NCI-H1092 treated with DMSO at 0.1 percent for 48 hours (cell line): Measurements from ENCODE around the gene APP.

ENCODE experiments used
- DNase-seq: peaks from one replicate; lab custom pipeline; 2025; lab: John Stamatoyannopoulos, UW

The APP gene

DNA sequence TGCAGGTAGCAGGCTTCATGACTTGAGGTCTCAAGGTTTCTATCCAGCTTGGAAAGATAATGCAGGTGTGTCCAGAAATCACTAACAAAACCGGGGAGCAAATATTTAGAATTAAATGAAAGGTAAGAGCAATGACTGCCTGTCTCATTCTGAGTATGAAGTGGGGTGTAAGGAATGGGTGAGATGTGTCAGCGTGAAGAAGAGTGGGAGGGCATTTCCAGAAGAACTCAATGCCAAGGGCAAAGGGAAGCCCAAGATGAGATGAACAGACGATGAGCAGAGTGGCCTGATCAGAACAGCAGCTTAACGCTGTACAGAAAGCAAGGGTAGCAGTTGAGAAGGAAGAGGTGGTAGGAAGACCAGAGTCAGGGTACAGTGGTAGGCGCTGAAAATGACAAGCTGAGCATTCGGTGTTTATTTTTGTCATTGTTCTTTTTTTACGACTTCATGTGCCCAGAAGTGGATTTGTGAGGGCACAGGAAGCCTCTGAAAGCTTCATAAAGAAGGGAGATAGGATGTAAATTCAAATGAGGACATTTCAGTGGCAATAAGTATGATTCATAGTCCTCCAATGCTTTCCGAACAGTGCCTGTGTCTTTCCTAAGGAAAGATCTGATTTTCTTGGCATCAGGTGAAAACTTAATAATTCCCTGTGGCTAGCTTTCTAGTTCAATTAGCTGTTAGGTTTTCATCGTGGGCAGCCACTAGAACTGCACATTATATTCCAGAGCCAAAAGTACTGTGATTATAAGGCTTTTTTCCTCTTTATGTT lies 190.5 kb downstream of the APP start:
- DNase-seq, result no peak

DNA sequence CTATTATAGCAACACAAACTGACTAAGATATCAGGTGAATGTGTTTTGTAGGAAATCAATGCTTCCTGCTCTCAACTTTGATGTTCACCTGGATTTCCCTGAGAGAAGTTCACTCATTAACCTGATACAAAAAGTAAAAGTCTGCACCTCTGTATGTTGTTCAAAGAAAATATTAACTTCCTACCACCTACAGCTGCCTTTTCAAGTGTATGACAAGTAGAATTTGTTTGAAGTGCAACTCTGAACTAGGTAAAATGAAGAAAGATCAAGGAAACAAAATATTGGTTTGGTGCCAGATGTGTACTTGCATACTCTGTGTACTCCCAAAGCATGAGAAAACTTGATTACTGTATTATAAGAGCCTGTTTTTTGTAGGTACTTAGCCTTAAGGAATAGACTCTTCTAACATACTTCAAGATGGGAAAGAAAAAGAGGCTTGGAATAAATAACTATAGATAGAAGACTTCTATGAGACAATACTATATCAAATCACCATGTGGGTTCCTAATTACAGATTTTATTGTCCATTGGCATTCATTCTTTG lies 193.4 kb downstream of the APP start:
- no peak for DNase-seq

DNA sequence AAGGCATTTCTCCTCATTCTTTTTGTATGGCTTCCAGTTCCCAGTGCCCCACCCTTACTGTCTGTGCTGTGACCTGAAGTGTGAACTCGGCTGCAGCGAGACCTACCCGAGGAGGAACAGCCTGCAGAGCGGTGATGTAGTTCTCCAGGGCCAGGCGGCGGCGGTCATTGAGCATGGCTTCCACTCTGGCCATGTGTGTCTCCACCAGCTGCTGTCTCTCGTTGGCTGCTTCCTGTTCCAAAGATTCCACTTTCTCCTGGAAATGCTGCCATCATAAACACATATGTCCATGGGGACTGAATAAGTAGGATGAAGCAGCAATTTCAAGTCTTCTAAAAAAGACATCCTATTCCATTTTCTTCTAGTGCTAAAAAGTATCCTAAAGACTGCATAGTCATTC lies 195.6 kb downstream of the APP start:
- no peak for DNase-seq

DNA sequence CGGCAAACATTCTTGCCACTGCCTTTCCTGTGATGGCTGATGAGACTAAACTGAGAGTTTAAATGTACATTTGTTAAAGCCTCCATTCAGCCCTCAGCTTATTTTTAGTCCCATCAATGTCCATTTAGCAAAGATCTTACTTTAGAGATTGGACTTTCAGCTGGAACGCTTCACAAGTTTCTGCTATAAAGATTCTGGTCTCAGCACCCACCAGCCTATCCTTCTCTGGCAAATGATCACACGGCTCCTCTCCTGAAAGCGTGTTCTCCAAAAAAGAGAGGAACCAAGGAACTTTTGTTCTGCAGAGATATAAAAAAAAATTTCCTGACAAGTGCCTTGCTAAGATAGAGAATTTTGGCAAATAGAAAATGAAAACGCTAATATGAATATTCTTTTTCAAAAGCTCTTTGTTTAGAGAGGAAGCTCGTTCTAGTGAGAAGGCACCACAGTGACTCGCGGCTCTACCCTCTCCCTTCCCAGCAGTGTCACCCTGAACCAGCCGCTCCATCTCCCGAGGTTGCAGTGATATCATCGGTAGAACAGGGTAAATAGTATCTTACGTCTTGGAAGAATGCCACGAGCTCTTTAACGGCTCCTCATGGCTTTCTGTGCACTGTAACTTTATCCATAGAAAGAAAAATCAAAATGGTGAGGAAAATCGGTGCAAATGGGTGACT lies 200.2 kb downstream of the APP start:
- DNase-seq, result no peak

DNA sequence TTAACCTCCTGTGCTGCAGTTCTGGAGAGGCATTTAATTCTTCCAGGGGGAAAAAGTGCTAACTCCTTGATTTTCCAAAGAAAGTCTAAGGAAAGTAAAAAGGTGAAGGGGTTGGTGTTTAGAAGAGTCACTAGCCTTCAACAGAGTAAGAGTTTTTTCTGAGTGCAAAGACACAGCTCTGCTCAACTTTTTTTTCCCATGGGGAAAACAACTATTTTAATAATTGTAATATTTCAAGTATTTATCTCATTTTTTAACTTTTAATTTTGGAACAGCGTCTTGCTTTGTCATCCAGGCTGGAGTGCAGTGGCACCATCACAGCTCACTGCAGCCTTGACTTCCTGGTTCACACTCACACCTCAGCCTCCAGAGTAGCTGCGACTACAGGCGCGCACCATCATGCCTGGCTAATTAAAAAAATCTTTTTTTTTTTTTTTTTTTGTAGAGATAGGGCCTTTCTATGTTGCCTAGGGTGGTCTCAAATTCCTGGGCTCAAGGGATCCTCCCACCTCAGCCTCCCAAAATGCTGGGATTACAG lies 202.6 kb downstream of the APP start:
- DNase-seq, result no peak

DNA sequence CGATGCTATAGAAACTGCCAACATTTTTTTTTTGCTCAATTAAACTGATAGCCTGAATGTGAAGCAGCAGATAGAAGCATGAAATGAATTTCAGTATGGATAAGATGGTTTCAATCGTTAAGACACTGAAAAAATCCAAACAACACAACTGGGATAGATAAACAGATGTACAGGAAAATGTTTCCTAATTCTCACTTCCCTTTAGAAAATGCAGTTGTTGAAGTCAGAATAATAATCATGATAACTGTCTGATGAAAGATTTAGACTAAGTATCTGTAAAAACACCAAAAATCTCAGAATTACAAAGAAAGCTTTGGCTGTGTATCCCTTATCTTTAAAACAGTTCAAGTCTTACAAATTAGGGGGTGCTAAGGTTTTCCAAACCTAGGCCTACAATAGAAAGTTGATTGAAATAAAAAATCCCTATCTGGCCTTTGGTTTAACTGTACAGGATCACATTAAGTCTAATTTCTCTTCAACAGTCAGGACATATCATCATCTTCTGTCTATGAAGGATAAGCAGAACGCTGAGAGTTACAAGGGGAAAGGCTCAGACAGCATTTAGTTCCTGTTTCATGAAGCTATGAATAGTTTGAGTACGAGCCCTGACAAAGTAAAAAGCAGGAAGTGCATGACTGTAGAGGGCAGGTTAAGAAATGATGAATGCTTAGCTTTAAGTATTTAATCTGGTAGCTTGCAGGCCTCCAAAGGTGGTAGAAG lies 203.2 kb downstream of the APP start:
- no peak for DNase-seq

DNA sequence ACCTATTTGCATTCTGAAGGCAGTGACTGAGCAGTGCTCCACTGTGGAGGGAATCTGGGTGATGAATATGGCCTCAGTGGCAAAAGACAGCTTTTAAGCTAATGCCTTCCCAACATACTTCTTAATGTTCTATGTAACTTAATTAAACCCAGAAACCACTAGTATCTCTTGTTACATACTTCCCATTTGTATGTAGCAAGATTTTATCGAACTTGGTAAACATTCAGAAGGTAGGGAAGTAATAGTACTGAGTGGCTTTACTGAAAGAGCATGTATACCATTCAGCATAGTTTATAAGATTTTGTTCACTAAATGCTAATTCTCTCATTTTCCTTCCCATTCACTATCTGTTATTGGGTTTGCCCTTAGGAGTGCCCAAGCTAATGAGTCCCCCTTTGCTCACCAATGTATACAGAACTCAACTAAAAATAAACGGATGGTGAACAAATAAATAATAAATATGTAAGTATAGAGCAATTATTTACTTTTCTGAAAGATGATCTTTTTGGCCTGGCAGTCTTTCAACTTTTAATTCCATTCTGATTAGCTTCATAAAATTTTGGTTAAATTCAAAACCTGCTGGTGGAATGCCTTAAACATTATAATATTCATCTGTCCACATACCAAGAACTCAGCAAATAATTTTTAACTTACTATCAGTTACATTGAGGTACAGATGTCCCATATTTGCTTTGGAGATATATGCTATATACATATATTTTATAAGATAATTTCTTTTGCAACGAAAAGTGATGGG lies 204.4 kb downstream of the APP start:
- DNase-seq, result no peak

DNA sequence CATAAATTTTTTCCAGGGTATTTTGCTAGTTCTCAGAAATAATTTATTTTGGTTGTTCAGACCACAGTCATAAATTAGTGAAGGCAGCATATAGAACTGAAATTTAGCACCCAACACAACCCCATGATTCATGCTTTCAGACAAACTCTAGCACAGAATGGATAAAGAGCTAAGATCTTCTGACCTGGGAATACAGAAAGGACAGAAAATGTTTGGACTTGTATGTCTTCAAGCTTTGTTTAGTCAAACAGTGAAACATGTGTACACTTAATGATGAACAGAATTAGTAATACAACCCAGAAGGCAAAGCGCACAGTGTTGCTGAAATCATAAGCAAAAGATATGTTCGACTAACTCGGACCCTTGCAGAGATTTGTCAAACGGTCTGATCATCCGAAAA lies 205.6 kb downstream of the APP start:
- DNase-seq, result no peak

DNA sequence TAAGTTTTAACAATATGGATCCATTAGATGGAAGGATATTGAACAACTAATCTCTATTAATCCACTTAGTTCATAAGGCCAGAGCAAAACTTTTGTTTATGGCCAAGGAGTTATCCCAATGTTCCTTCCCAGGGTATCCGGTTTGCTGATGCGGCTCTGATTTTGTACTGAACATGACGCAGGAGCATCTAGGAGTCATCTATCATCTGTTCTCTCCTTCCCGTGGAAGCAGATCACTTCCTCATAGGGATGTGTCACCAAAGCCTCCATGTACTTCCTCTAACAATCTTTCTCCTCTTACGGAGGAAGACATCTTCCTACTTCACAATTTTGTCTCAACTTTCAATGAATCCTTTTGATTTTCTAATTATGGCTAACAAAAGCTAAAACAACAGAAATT lies 206.6 kb downstream of the APP start:
- DNase-seq, result no peak

DNA sequence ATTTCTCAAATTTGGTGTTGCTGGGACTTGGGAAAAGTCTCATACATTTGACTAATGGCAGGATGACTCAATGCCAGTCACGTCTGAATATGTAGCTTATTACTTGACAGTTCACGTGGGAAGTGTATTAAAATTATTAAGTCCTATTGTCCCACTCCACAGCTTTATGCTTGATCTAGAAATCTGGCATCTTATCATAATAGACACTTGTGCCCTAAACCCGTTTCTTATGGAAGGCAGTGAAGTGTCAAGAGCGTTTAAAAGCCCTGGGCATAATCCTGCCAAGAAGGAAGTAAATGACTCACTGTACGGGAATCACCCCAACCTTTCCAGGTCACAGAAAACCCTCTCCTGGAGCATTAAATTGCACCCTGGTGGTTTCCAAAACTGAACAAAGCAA lies 207.4 kb downstream of the APP start:
- DNase-seq, result no peak

DNA sequence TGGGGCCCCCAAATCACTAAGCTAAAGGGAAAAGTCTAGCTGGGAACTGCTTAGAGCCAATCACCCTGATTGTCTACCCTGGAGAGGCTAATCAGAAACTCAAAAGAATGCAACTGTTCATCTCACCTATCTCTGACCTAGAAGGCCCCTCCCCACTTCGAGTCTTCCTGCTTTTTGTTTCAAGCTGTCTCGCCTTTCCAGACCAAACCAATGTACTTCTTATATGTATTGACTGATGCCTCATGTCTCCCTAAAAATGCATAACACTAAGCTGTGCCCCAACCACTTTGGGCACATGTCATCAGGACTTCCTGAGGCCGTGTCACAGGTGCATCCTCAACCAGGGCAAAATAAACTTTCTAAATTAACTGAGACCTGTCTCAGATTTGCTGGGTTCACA lies 209.5 kb downstream of the APP start:
- DNase-seq, result no peak

DNA sequence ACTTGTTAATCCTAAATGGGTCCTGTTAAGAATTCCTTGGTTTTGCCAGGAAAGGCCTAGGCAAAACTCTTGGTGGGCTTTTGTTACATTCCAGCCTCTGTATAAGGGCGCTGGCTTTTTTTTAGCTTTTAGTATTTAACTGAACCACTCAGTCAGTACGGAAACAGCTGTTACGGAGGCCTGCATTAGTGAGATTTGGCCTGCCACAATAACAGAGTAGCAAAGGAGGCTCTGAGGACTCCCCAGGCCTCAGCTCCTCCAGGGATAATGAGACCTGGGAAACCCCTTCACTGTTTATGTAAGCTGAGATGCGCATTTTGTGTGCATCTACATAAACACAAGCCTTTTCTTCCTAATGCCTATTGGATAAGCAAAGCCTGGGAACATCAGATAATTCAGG lies 210.2 kb downstream of the APP start:
- DNase-seq, result no peak

DNA sequence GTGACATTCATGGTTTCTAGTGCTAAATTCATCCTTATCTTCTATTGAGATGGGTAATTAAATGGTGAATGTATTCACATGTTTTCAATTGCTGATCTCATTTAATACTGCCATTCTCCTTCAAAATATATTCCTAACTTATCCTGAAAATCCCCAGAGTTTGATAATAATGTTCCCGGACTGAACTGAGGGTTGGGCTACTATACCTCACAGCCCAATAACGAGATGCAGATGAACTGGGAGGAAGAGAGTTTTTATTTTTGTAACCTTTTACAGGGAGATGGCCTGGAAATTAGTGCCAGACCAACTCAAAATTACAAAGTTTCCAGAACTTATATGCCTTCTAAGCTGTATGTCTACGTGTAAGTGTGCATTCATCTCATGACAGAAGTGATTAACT lies 210.8 kb downstream of the APP start:
- no peak for DNase-seq

DNA sequence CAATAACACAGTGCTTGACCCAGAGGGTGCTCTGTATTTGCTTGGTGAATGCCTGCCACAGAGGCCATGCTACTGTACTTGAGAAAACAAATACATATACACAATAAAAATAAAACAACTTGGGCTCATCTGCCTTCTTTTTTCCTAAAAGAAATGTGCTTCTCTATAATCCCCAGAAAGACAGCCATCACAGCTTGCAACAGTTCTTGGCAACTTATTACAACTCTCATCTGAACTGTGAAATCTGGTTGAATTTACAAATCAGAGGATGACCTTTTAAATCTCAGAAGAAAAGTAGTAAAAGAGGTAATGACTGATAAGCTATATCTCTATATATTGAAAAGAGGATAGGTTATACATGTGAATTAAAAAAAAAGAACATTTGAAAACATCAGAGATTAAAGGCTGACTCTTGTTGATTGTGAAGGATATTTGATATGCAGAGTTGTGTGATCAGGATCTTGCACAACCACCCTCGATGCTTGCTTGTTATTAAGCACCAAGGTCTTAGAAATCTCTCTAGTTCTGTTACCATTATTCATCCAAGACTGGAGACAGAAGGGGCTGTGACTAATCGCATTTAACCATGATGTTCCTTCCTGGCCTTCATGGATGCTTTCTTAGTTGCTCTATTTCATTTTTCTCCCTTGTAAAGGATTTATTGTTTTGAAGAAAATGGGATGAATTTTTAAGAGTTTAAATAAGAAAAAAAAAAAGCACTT lies 213.4 kb downstream of the APP start:
- no peak for DNase-seq

DNA sequence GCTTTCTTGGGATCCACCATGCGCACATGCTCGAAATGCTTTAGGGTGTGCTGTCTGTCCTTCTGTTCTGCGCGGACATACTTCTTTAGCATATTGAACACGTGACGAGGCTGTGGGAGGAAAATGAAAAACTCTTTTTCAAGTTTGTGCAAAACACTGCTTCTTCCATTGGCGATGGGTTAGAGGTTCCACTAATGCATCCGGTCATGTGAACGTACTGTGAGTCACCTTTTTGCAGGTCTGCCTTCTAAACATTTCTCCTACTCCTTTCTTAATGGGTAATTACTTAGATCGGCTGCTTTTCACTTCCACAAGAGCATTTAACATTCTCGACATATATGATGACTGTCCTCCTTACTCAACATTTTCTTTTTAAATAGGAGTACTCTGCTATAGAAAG lies 214.9 kb downstream of the APP start:
- no peak for DNase-seq

DNA sequence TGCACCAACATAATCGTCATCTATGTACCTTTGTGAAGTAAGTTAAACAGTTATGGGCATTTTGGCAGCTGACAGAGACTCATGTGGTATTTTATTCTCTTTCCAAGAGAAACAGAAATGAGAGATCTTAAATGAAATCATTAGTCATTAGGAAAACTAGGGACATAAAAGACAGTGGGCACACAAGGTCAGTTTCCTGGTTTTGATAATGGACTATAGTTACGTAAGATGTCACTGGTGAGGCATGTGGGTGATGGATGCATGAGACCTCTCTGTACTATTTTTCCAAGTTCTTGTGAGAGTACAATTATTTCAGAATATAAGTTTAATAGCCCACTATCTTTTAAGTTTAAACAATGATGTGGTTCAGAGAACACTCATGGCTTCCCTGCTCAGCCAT lies 216.9 kb downstream of the APP start:
- DNase-seq, result no peak

DNA sequence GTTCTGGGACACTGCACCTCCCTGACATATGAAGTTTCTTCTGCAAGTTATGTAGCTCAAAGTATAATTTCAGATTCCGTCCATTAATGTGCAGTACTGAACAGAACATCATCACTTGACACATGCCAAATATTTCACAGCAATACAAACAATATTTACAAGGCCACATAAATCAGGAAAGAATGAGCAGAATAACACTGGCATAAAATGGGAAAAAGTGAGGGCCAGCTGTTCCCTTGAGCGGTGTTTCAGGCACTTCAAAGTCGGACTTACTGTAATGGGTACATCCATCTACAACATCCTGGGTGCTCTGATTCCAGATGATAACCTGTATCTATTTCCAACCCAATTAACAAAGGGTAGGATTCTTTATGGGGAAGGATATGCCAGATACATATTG lies 217.4 kb downstream of the APP start:
- DNase-seq, result no peak

DNA sequence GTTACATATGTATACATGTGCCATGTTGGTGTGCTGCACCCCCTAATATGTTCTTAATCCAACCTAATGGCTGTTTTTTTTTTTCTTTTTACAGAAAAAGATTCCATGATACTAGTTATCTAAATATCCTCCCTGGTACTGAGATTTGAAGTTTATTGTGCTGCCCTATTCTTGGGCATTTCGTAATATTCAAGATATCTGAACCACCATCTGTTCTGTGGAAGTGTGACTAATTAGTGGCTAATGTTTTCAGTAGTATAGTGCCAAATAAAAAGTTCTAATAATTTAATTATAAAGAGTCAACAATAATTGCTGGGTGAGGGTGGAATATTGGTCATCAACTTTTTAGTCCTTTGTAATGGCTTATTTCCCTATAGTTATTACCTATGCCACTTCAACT lies 218.3 kb downstream of the APP start:
- DNase-seq, result no peak

DNA sequence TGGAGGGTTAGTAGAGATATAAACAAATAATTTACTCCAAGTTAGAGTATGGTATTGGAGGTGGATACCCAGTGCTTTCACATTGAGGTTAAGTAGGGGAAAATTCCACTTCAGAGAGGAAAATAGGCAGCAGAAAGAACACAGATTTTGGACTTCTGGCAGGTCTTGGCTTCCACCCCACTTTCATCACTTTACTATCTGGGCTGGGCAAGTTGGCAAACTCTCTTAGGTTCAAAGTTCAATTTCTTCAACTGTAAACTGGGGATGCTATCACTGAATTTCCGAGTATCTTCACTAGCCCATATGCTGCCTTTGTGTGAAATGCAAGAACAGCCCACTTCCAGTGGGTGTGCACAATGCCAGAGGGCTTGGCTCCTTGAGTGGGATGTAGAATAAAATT lies 220.9 kb downstream of the APP start:
- no peak for DNase-seq

DNA sequence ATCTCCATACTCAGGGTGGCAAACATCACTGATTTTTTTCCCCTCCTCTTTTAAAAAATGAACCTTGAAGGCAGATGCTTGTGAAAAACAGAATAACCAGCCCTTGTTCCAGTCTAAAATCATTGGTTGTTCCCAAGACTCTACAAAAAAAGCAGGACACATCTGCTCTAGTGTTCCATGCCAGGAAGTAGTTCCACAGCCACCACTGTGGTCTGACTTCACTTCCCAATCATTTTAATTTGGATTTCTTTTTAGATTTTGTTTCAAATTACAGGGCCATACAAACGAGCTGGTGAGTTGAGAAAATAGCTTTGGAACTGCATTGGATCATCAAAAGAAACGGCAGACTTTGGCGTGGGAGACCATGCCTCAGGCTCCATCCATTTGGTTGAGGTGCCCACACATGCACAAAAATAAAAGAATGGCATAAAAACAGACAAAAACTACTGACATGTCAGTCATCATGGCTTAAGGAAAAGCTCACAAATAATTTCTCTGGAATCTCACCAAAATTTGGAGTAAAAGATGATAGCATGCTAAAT lies 225.8 kb downstream of the APP start:
- DNase-seq, result no peak

DNA sequence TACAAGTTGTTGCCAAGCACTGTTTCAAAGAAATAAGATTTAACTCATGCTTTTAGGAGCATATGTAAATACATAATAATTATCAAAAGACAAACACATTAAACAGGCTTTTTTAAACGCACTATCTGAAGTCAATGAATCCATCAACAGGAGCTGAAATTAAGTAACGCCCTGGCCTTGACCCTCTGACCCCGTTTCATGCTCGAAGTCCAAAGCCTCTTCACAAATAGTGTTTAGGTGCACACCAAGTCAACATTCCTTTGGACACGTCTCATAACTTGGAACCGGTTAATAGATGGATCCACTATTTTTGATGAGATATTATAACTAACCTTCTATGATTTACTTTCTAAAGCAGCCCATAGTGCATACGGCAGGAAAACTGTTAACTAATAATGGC lies 226.5 kb downstream of the APP start:
- no peak for DNase-seq
